ENCODE measurements around the gene CFD. TPM values are rescaled to one million over a fixed set of nuclear protein-coding genes. Genes with fewer than 3 reads are reported as not detected.

Gene CFD
- polyA plus RNA-seq, 1 experiment = 0.77 TPM

DNA sequence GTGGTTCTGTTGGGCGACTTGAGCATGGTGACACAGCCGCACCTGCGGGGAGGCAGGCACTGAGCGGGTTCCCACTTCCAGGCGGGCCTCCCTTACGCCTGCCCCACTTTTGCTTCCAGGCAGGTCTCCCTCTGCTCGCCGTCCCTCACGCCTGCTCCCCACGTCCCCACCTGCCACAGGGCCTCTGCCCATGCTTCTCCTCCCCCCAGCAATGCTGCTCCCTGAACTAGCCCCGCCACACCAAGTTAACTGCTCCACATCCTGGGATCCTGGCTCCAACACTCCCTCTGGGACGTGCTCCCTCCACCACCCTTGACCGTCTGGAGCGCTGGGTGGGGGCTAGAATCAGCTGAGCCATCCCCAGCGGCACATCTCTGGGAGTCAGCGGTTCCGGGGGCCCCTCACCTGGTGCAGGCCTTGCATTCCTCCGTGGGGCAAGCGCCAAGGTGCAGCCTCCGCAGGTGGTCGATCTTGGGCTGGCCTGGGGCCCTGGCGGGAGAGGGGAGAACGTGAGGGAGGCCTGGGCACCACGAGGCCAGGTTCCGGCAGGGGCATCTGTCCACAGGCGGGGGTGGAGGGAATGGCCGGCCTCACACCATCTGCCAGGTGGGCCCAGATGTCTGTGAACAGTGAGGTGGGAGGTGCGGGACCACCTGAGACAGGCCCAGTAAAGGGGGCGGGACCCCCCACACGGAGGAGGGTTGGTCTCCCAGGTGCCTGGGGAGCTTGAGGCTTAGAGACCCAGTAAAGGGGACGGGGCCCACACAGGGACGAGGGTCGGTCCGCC is 9.2 kb downstream of the CFD start:
- CTCF ChIA-PET = interaction anchor here (0.6 kb wide), 1 partner anchor 90 kb away, joined by 3 read pairs; no protein-coding TSS in a partner anchor
- POLR2A ChIA-PET = no interaction called here

DNA sequence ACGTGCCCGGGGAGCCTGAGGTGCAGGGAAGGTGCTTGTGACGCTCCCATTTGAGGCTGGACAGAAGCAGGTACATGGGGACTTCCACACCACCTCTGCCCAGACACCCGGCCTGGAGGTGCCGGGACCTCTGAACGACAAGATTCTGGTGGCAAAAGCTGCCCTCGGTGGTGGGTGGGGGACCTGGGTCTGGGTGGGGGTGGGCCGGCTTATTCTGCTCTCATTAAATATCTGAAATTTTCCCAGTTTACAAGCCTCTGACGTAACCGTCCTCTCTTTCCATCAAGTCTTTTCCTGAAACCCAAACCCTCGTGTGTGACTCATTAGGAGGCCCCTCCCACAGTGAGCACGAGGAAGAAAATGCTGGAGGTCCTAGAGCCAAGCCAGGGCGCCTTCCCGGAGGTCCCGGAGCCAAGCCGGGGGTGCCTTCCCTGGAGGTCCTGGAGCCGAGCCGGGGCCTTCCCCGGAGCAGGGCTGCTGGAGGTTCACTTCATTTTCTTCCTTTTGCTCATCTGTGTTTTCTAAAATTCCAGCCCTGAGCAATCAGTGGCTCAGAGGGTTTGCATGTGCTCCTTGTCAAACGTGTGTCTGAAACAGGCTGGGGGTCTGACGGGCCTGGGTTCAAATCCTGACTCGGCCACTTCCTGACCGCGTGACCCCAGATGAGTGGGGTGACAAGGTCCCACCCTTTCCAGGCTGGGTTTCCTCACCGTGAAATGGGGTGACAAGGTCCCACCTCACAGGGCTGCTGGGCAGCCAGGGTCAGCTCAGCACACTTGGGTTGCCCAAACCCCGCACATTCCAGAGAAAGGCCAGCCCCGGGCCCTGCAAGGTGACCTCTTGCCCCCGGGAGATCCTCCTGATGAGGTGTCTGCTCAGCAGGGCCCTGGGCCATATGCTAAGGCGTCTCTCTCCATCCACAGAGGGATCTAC is 10.0 kb downstream of the CFD start:
- ChIA-PET CTCF (interaction anchor here (0.6 kb wide), 1 partner anchor 91 kb away, joined by 3 read pairs; no protein-coding TSS in a partner anchor), POLR2A (interaction anchor here (0.7 kb wide), 1 partner anchor 70 kb away, joined by 4 read pairs; no protein-coding TSS in a partner anchor)
- TF ChIP-seq, protein P1, sequence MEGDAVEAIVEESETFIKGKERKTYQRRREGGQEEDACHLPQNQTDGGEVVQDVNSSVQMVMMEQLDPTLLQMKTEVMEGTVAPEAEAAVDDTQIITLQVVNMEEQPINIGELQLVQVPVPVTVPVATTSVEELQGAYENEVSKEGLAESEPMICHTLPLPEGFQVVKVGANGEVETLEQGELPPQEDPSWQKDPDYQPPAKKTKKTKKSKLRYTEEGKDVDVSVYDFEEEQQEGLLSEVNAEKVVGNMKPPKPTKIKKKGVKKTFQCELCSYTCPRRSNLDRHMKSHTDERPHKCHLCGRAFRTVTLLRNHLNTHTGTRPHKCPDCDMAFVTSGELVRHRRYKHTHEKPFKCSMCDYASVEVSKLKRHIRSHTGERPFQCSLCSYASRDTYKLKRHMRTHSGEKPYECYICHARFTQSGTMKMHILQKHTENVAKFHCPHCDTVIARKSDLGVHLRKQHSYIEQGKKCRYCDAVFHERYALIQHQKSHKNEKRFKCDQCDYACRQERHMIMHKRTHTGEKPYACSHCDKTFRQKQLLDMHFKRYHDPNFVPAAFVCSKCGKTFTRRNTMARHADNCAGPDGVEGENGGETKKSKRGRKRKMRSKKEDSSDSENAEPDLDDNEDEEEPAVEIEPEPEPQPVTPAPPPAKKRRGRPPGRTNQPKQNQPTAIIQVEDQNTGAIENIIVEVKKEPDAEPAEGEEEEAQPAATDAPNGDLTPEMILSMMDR (IDR thresholded peaks at IDR 0.05; ENCODE audit: insufficient read depth, low read depth, low read length) = no peak
- H3K4me3 ChIP-seq (ENCODE audit: low read depth, low read length) = no peak overlapping the region
- DNase-seq (ENCODE audit: low read depth) = peak; percentile 80
- H3K36me3 ChIP-seq (ENCODE audit: control insufficient read depth, insufficient read depth, low read length) = peaks cover 26% of the 10 kb centered on the region
- H3K27me3 ChIP-seq (ENCODE audit: control insufficient read depth, insufficient read depth, low read length) = no peaks in the 10 kb centered on the region

More for the DNA sequence above, 9.2 kb downstream of the CFD start:
- Histone ChIP-seq H3K4me3 (ENCODE audit: low read depth, low read length) (no peak overlapping the region), H3K36me3 (ENCODE audit: control insufficient read depth, insufficient read depth, low read length) (peaks cover 26% of the 10 kb centered on the region), H3K27me3 (ENCODE audit: control insufficient read depth, insufficient read depth, low read length) (no peaks in the 10 kb centered on the region)
- DNase-seq (ENCODE audit: low read depth) = no peak
- TF ChIP-seq, protein P1 (IDR thresholded peaks at IDR 0.05; ENCODE audit: insufficient read depth, low read depth, low read length) = no peak

DNA sequence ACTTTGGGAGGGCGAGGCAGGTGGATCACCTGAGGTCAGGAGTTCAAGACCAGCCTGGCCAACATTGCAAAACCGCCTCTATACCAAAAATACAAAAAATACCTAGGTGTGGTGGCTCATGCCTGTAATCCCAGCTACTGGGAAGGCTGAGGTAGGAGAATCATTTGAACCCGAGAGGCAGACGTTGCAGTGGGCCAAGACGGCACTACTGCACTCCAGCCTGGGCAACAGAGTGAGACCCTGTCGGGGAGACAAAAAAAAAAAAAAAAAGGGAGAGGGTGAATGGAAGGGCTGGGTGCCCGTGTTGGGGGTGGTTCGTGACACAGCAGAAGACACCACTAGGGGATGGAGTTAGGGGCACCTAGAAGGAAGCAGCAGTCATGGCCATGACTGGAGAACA is 10.8 kb downstream of the CFD start:
- POLR2A ChIA-PET = no interaction called here
- Histone ChIP-seq H3K36me3 (ENCODE audit: control insufficient read depth, insufficient read depth, low read length) (peaks cover 26% of the 10 kb centered on the region), H3K27me3 (ENCODE audit: control insufficient read depth, insufficient read depth, low read length) (no peaks in the 10 kb centered on the region), H3K4me3 (ENCODE audit: low read depth, low read length) (no peak overlapping the region)
- CTCF ChIA-PET = no interaction called here
- TF ChIP-seq, protein P1 (IDR thresholded peaks at IDR 0.05; ENCODE audit: insufficient read depth, low read depth, low read length) = no peak
- no peak for DNase-seq (ENCODE audit: low read depth)

DNA sequence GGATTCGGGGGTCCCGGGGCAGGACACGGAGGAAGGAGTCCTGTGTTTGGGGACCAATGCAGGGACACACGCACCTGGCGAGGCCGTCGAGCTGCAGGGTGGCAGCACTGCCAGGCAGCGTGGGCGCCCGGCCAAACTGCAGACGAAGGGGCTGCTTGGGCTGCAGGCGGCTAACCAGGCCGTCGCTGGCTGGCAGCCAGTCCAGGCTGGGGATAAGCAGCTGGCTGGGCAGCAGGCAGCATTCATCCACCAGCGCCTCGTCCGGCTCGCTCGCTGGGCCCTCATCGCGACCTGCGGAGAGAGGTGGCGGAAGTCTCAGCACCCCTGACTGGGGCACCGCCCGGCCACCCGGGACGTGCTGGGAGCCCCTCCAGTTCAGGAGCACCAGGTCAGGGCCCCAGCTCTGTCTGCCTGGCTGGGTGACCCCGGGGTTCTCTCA is 11.5 kb downstream of the CFD start:
- H3K36me3 ChIP-seq (ENCODE audit: control insufficient read depth, insufficient read depth, low read length) = peaks cover 28% of the 10 kb centered on the region
- ChIA-PET POLR2A (no interaction called here), CTCF (no interaction called here)
- TF ChIP-seq, protein P1 (IDR thresholded peaks at IDR 0.05; ENCODE audit: insufficient read depth, low read depth, low read length) = no peak
- no peak overlapping the region for H3K4me3 ChIP-seq (ENCODE audit: low read depth, low read length)
- no peaks in the 10 kb centered on the region for H3K27me3 ChIP-seq (ENCODE audit: control insufficient read depth, insufficient read depth, low read length)
- no peak for DNase-seq (ENCODE audit: low read depth)
